ENCODE data around the gene FAM120B.

FAM120B gene

GRCh38 chr6:170420791-170421776 is 114.5 kb downstream of the FAM120B start:
- DNase-seq (ENCODE audit: low read depth in 2 of 2) = no peak

DNA sequence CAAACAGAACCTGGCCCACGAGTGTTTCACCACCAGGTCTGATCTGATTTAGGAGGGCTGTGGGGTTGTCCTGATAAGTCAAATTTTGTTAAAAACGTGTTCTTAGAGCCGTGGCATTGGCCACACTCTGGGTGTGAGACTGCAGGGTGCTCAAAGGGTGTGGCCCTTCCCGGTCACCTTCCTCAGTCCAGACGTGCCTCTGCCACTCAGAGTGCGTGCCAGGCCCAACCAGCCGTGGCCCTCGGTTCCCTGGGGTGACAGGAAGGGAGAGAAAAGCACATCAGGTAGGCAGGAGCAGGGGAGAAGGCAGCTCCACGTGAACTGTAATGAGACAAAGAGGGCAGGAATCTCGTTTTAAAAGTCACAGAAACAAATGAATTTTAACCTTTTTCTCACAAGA is 115.4 kb downstream of the FAM120B start:
- no peak for DNase-seq (ENCODE audit: low read depth in 2 of 2)

DNA sequence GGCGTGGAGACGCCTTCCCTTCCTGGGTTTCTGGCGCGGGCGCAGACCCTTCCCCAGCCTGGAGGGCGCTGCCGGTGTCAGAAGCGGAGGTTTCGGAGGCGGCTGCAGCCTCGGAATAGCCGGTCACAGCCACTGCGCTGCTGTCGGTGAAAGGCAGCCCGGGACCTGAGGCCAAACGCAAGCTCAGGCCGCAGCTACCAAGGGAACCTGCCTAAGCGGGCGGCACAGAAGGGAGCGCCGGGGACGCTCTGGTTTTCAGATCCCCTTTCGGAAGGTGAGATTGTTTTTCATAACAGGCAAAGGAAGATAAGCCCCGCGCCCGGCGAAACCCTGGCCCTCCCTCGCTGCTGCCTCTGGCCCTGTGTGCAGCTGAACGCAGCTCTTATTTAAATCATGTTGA is 116.5 kb downstream of the FAM120B start:
- no peak for DNase-seq (ENCODE audit: low read depth in 2 of 2)

DNA sequence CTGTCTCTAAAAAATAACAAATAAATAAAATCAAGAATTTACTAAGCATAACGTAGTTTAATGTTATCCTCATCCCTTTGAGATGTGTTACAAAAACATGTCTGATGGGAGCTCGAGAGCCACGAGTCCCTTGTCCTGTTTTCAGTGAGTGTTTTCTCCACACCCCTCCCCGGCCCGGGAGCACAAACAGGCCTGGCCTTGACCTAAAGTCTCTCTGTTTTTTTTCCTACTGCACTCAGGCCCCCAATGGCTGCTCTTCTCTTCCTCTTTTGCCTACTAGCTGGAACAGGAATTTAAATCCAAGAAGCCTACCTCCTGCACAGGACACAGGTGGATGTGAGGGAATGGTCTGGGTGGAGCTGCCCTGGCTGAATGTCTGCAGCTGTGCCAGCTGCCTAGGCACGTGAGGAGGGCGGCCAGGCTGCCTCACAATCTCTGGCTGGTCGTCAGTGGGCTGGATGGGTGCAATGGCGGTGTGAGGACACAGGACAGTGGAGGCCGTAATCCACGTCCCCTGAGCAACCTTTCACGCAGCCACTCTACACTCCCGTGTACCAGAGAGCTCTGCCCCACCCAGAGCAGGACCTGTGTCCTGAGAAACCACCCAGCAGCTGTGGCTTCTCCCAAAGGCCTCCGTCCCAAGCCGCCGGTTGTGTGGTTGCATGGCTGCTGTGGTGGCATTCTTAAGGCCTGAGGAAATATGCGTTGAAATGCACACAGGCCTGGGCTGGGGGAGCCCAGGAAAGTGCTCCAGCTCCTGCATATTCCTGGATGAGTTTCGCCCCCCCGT is 117.5 kb downstream of the FAM120B start:
- DNase-seq (ENCODE audit: low read depth in 2 of 2) = no peak

DNA sequence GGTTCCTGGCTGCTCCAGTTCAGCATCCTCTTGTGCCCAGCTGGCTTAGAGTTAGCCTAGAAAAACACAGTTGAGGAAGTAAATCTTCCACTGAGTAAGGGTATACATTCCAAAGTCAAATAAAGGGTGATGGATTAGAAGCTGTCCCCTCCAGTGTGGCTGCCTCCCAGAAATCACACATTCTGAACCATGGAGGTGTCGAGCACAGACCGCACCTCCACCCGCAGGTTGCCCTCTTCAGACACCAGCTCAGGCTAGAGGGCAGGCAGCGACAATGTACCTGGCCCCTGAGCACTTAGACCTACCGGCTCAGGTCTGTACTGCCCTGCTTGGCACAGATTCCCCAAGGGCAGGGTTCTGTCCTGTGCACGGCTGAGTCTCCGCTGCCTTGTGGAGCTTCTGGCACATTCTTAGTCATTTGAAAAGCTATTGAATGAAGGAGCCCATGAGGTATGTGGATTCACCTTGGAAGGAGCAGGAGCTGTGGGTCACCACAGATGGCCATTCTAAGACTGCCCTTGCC is 118.1 kb downstream of the FAM120B start:
- DNase-seq (ENCODE audit: low read depth in 2 of 2) = no peak

DNA sequence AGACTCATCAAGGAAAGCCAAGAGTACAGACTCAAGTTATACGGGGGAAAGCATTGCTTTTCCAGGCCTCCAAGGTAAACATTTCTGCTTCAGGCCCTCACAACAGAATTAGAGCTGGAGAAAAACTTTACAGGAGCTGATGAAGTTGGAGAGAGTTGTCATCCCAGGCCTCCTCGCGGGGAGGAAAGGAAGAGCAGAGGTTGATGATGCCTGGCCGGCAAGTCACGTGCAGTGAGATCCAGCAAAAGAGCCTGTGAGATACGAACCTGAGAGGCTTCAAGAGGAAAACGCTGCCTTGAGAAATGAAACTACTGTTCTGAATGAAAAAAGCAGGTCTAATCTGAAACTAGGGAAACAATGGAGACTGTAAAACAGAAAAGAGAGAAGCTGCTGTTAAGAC is 122.9 kb downstream of the FAM120B start:
- DNase-seq (ENCODE audit: low read depth in 2 of 2) = no peak

DNA sequence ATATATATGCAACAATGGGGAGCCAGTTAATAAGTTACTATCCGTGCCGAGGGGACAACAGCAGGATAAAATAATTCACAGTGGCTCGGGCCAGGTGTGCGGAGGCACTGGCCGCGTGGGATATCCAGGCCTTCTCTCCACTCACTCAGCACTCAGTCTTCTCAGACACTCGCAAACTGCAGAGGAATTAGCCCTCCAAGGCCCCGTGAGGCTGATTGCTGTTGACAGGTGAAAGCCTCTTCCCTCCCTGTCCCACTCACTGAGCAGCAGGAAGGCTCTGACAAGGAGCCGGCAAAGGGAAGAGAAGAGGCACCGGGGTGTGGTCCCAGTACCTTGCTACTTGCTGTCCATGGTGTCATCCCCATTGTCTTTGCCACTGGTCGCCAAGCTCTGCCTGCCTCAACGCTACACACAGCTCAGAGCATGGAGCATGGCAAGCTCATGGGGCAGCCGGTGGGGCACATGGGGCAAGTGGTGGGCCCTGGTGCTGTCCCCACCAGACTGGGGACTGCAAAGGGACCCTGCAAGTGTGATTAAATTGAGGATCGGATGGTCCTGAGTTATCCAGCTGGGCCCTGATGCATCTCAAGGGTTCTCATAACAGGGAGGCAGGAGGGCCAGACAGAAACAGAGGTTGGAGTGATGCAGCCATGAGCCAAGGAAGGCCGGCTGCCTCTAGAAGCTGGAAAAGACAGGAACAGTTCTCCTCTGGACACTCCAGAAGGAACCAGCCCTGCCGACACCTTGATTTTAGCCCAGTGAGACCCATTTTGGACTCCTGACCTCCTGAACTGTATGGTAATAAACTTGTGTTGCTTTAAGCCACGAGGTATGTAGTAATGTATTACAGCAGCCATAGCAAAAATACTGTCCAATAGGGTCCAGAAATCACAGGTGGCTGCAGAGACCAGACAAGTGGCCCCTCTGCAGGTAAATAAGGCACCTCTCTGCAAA is 126.9 kb downstream of the FAM120B start:
- DNase-seq (ENCODE audit: low read depth in 2 of 2) = no peak

- DNase-seq (ENCODE audit: low read depth in 2 of 2) = no peak
Observed at GRCh38 chr6:170434117-170434820, 127.7 kb downstream of the FAM120B start.

DNA sequence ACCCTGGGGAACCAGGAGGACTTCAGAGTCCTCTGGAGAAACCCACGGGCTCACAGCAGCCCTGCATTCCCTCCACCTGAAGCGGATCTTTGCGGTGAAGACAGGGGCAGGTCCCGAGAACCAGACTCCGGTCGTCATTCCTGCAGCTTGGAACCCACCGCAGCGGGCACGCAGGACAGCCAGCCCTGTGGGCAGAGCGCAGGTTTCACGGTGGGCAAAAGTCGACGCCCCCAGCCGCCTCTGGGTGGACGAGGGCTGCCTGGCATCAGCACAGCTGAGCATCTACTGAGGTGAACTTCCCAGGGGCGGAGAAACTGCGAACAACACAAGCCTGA is 128.2 kb downstream of the FAM120B start:
- no peak for DNase-seq (ENCODE audit: low read depth in 2 of 2)

GRCh38 chr6:170435766-170436165 is 129.2 kb downstream of the FAM120B start:
- DNase-seq (ENCODE audit: low read depth in 2 of 2) = no peak

GRCh38 chr6:170436209-170436809 is 129.8 kb downstream of the FAM120B start:
- no peak for DNase-seq (ENCODE audit: low read depth in 2 of 2)

GRCh38 chr6:170437719-170438401 is 131.3 kb downstream of the FAM120B start:
- DNase-seq (ENCODE audit: low read depth in 2 of 2) = no peak

DNA sequence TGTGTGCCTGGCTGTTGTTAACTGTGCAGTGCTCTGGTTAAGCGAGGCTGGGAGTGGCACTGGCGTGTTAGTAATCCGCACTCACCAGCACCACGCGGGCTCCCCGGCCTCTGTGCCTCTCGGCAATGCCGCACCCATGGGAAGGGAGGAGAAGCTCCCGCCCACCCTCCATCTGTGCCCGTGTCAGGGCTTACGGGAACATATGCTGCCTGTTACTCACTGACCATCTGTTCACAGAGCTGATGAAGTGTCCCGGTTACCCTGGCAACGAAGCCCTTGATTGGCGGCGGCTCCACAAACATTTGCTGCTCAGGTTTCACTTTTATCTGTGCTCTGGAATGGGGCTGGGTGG is 131.8 kb downstream of the FAM120B start:
- no peak for DNase-seq (ENCODE audit: low read depth in 2 of 2)

GRCh38 chr6:170438861-170439260 is 132.3 kb downstream of the FAM120B start:
- no peak for DNase-seq (ENCODE audit: low read depth in 2 of 2)

DNA sequence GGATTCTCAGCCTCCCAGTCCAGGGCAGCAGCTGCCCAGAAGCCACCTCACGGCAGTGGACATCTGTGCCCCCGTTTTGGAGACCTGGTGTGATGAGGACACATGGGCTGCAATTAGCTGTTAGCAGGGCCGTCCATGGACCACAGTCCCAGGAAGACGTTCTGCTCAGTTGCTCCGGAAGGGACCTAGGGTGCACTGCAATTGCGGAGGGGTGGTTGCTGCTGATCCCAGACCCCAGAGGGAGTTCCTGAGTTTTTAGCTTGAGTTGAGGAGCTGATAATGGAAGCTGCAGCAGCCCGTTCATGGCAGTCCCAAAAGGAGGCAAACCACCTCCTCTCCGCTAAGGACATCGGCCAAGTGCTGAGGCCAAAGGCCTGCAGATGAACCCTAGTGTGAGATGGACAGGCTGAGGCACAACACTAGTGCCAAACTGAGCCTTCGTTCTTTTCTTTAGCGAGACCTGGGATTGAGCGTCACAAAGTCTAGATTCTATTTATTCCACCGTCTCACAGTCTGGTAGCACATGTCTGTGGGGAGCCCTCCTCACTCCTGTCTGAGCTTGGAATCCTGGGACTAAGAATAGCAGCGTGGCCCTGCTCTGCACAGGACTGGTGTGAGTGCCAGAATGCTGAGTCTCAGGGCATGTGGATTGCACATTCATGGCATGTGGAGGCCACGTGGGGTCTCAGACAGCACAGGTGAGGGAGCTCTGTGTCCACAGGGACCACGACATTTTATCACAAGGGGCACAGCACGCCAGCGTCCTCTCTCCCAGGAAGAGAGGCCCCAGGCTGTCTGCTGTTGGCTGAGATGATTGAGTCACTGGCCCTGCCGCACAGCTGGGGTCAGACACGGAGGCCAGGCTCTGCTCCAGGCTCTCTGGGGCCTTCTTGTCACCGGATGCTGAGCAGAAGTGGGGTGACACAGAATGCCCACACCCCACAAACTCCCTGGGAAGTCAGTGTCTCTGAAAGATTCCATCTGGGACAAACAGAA is 133.1 kb downstream of the FAM120B start:
- no peak for DNase-seq (ENCODE audit: low read depth in 2 of 2)

DNA sequence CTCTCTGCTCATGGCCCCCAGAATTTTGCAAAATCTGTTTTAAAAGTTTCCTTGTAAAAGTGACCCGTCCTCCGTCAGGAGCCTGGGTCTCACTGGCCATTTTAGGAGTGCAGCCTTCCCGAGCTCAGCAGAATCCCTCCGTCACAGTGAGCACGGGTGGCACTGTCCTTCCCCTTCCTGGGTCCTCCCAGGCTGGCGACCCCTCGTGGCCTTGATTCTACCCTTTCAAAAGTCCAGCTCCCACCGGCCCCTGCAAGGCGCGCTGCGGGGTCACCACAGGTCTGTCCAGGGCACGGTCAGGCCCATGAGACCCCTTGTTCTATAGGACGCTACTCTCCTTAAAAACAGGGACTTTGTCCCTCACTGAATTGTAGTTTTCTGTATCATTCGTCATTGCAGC is 133.9 kb downstream of the FAM120B start:
- DNase-seq (ENCODE audit: low read depth in 2 of 2) = no peak

GRCh38 chr6:170441316-170441715 is 134.8 kb downstream of the FAM120B start:
- DNase-seq (ENCODE audit: low read depth in 2 of 2) = no peak

GRCh38 chr6:170442596-170442995 is 136.0 kb downstream of the FAM120B start:
- no peak for DNase-seq (ENCODE audit: low read depth in 2 of 2)
